GM19468 (cell line): ENCODE data around the gene DCUN1D1.

Experiments
- ATAC-seq: cut with Tn5 transposase; IDR thresholded peaks from one replicate; pipeline ENCODE4 v1.9.1; 2021; ENCODE audit warnings: mild to moderate bottlenecking, moderate library complexity, moderate number of reproducible peaks; ENCODE audit not compliant: unreplicated experiment; ENCODE audit errors: extremely low read depth

The DCUN1D1 gene

DNA sequence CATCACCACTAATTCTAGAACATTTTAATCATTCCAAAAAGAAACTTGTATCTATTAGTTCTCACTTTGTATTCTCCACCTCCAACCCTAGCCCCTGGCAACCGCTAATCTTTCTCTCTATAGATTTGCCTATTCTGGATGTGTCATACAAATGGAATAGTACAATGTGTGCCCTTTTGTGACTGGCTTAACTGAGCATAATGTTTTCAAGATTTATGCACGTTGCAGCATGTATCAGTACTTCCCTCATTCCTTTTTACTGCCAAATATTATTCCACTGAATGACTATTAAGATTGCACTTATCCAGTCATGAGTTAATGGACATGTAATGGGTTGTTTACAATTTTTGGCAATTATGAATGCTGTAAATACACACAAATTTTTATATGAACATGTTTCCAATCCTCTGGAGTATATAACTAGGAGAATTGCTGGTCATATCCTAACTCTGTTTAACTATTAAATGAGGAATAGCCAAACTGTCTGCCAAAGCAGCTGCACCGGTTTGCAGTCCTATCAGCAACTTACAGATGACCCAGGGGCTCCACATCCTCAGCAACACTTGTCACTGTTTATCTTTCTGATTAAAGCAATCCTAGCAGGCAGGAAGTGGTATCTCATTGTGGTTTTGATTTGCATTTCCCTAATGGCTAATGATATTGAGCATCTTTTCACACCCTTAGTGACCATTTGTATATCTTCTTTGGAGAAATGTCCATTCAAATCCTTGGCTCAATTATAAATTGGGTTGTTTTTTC lies 42.9 kb downstream of the DCUN1D1 start:
- no peak for ATAC-seq

GRCh38 chr3:182936918-182937285 lies 43.4 kb downstream of the DCUN1D1 start:
- no peak for ATAC-seq

DNA sequence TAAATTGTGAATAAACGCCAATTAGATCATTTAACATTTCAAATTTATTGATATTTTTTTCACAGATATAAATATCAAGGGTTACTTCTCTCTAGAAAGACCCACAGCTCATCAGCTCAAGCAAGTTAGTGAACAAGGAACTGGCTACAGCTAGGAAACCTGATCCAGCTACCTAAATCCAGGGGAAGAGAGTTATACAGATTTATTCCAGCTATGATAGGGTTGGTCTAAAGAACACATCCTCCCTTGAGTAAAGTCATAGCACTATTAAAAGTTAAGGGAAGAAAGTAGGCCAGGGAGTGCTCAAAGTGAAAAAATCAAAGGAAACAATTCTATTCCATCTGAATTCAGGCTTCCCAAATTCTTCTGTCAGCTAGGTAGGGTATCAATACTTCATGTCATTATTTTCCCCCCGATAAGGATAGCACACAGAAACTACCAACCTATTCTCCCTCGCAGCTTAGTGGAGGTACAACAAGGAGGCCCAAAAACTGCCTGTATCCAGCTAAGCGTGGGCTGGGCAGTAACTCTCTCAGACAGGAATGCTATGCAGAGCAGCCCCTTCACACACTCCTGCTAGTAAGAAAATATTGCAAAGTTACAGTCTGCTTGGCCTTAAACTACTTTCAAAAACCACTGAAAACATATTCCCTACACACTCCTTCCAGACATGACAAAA lies 44.0 kb downstream of the DCUN1D1 start:
- ATAC-seq = no peak

GRCh38 chr3:182935803-182936202 lies 44.5 kb downstream of the DCUN1D1 start:
- no peak for ATAC-seq

DNA sequence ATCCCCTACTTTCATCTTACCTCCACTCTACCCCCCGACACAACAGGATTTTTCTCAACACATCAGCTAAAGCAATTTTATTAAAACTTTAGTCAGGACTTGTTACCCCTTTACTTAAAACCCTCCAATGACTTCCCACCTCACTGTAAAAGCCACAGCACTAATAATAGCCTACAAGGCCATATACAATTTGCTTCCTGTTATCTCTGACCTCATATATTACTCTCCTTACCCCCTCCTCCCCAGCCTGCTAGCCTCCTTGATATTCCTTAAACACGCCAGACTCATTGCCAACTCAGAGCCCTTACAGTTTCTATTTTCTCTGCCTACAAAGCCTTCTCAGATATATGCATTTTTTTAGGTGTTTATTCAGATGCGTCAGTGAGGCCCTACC lies 54.4 kb downstream of the DCUN1D1 start:
- no peak for ATAC-seq

DNA sequence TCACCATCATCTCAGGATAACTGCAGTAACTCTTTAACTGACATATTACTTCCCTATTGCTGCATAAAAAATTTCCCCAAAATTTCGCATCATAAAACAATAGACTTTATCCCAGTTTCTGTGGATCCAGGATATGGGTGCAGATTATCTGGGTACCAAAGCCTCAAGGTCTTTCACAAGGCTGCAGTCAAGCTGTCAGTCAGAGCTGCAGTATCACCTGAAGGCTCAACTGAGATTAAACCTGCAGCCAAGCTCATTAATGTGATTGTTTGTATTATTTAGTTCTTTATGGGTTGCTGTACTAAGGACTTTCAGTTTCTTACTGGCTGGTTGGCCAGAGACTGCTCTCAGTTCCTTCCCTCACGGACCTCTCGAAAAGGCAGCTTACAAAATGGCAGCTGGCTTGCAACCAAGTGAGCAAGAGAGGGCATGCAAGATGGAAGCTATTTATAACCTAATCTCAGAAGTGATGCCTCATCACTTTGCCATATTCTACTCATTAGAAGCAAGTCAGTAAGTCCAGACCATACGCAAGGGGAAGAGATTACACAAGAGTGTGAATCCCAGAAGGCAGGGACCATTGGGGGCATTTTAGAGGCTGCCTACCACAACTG lies 54.9 kb downstream of the DCUN1D1 start:
- ATAC-seq = peak; percentile 91

DNA sequence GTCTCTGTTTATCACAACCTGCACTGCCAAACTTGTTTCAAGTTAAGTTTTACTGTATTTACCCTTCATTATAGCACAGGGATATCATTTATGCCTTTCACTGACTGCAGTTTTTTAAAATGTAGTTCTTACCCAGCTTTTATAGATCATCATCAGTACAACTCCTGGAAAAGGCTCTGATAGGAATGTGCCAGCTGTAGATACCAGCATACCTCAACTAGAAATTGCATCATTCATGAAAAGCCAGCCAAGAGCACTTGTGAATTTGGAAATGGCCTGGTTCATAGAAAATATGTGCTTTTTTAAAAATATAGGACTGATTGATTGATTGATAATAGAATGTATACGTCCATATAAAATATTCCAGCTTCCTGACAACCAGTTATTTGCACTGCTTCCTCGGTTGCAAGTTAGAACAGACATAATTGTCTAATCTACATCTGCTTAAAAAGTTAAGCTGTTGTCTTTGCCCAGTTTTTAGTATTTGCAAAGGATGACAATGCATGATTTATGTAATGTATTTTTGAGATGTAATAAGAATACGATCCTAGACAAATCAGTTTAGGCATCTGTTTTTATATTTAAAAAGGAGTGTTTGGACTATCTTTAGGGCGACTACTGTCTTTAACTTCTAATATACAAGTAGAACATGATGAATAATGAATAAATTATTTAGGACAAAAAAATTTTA lies 58.5 kb downstream of the DCUN1D1 start:
- ATAC-seq = no peak

DNA sequence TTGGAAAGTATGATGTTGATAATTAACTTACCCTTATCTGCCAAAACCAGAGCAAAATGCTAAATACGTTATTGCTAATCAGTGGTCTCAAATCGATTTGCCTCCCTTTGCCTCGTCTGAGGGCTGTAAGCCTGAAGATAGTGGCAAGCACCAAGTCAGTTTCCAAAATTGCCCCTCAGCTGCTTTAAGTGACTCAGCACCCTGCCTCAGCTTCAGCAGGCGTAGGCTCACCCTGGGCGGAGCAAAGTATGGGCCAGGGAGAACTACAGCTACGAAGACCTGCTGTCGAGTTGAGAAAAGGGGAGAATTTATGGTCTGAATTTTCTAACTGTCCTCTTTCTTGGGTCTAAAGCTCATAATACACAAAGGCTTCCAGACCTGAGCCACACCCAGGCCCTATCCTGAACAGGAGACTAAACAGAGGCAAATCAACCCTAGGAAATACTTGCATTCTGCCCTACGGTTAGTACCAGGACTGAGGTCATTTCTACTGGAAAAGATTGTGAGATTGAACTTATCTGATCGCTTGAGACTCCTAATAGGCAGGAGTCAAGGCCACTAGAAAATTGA lies 59.7 kb downstream of the DCUN1D1 start:
- ATAC-seq = no peak

- no peak for ATAC-seq
These were observed 60.4 kb downstream of the DCUN1D1 start for GRCh38 chr3:182919866-182920357.

- no peak for ATAC-seq
These were observed 63.2 kb downstream of the DCUN1D1 start for GRCh38 chr3:182917134-182917533.

DNA sequence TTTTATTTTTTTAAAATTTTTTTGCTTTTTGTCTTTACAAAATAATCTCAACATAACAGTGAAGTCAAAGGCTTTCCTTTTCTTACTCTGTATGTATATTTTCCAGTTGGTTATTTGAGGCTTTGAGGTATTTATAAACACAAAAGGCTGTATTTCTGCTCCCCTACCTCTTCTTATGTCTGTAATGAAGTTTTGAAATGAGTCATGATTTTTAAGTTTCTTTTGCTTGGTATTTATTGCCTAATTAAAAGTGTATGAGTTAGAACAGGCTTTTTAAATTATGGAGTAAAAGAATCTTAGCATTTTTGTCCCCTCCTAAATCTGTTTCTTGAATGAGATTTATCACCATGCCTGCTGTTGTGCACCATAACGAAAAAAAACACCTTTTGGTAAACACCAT lies 66.0 kb downstream of the DCUN1D1 start:
- ATAC-seq = peak; percentile 33

- peak; percentile 84 for ATAC-seq
These were observed 66.4 kb downstream of the DCUN1D1 start for GRCh38 chr3:182913889-182914288.

DNA sequence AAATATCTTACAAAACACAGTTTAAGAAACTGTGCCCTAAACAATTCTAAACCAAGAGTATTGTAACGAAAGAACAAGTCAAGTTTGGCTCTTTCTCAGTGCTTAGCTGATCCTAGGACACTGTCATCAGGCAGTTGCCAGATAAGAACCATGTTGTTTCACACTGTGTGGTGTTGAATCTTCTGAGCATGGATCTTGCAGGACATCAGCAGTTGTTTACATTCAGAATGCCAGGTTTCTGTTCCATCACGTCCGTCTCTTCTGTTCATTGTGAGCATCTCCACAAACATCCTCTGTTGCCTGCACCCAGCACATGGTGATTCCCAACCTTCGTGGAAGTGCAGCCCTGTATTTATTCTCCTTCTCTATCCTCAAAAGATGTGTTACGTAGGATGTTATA lies 67.9 kb downstream of the DCUN1D1 start:
- no peak for ATAC-seq

DNA sequence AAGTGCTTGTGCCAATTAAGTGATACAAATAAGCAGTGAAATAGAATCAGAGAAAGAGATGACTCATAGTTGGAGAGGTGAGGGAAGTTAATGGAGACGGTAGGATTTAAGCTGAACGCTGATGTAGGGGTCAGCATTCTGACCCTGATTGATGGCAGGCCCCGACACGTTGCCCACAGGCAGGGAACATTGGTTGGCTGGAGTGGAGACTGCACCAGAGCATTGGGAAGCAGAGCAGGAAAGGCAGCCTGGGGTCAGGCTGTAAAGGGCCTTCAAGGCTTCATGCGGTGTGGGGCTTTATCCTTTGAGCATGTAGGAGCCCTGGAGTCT lies 68.6 kb downstream of the DCUN1D1 start:
- no peak for ATAC-seq

- ATAC-seq = no peak
These were observed 69.2 kb downstream of the DCUN1D1 start for GRCh38 chr3:182910936-182911781.

GRCh38 chr3:182909318-182910040 lies 70.9 kb downstream of the DCUN1D1 start:
- ATAC-seq = no peak

DNA sequence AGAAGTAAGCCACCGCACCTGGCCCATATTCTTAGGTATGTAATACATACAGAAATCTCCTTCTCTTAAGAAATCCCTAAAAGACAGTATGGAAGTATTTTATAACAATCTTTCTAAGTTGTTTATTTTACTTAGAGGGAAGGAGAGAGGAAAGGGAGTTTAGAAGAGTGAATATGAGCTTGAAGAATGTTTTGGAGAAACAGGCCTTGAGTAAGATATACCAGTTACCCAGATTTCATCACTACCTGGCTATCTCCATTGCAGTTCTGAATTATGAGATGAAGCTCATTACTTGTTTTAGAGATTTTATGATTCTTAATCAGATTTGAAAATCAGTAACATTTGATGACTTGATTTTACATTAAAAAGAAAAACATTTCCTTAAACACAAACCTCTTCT lies 71.9 kb downstream of the DCUN1D1 start:
- no peak for ATAC-seq

- ATAC-seq = no peak
These were observed 74.3 kb downstream of the DCUN1D1 start for GRCh38 chr3:182906036-182906435.

DNA sequence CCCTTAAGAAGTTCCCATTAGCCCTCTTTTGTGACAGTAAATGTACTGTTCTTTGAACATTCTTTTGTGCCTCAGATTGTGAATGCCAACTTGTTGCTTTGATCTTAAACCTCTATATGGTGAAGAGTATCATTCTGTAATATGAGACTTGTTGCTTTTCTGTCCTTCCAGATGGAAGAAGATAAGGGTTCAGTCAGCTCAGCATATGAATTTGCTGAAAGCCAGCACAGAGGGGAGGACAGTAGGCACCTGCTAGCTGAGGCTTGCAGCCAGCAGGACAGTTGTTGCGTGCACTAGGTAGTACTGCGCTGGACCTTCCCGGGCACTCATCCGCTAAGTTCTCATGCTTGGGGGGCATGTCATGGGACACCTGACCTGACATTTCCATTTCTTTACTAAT lies 74.7 kb downstream of the DCUN1D1 start:
- no peak for ATAC-seq
